GM12801 (cell line): ENCODE results near the gene FAM124A.

ENCODE experiments used
- TF ChIP-seq, protein P1 (sequence below): IDR thresholded peaks from one replicate; pipeline ENCODE4 v1.5.1; 2011; ENCODE audit warnings: control low read depth; ENCODE audit not compliant: insufficient read length; ENCODE audit errors: extremely low read depth

FAM124A gene

DNA sequence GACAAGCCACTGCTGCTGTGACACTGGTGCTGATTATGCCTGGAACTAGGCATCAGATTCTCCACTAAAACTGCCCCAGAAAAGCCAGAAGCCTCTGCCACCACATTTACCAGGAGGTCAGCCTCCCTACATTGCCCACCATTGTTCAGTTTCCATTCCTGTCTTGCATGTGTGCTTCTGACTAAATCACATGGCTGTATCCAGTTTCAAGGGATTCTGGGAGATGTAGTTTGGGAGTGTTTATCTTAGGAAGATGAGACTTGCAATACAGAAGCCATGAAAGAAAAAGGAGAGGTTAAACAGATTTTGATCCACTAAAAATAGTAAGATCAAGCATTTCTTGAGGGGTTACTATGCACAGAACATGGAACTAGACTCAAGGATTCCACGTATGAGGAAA, 76.6 kb downstream of the FAM124A start:
- TF ChIP-seq, protein P1, sequence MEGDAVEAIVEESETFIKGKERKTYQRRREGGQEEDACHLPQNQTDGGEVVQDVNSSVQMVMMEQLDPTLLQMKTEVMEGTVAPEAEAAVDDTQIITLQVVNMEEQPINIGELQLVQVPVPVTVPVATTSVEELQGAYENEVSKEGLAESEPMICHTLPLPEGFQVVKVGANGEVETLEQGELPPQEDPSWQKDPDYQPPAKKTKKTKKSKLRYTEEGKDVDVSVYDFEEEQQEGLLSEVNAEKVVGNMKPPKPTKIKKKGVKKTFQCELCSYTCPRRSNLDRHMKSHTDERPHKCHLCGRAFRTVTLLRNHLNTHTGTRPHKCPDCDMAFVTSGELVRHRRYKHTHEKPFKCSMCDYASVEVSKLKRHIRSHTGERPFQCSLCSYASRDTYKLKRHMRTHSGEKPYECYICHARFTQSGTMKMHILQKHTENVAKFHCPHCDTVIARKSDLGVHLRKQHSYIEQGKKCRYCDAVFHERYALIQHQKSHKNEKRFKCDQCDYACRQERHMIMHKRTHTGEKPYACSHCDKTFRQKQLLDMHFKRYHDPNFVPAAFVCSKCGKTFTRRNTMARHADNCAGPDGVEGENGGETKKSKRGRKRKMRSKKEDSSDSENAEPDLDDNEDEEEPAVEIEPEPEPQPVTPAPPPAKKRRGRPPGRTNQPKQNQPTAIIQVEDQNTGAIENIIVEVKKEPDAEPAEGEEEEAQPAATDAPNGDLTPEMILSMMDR: no peak

DNA sequence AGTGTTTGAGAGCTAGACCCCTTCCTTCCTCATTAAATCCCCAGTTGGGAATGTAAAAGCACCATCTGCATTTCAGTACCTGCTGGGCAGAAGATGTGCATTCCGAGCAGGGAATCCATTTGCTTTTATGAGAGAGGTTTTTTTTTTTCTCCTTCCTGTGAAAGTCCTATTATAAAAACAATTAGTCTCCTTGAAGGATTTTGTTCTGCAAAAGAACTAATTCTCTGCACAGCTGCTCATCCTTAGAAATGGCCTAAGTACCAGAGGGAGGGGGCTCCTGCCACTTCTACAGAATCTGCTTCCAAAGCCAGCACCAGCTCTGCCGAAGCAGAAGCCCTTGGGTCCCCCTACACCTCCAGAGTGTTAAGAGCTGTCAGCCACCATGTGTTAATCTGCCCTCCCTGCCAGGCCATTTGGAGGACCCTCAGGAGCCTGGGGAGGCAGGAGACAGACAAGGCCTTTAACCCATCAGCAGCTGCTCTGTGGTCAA, 80.9 kb downstream of the FAM124A start:
- TF ChIP-seq, protein P1: no peak

DNA sequence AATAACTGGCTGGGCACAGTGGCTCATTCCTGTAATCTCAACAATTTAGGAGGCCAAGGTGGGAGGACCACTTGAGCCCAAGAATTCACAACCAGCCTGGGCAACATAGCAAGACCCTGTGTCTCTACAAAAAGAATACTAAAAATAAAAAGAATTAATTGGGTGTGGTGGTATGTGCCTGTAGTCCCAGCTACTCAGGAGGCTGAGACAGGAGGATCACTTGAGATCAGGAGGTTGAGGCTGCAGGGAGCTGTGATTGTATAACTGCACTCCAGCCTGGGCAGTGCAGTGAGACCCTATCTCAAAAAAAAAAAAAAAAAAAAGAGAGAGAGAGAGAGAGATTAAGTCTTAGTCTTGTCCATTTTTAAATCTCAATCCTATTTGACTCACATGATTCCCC, 81.7 kb downstream of the FAM124A start:
- TF ChIP-seq, protein P1: no peak

DNA sequence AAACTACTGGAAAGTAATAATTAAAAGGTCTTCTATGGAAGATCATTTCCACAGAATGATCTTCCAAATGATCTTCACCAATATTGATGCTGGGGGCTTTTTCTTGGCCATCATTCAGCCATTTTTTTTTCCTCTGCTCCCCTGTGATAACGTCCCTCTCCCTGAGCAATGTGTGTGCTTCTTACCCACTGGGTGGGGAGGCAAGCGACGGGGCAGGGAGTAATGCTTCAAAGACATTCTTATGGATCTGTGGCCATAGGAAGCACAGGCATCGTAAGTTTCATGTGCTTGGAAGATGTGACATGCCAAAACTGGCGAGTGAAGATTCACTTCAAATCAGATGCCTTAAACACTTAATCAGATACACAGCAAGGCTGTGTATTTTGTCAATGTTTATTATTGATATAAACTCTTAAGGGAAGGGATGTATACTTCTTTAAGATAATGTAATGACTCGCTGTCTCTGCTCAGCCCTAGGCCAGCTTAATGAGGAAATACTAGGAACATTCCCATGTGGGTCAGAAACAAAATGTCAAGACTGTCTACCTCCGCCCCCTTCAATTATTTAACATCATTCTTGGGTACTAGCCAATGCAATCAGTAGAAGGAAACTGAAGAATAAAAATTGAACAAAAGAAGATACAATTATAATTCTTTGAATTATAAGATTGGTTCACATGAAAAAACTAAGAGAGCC, 83.2 kb downstream of the FAM124A start:
- TF ChIP-seq, protein P1: no peak

DNA sequence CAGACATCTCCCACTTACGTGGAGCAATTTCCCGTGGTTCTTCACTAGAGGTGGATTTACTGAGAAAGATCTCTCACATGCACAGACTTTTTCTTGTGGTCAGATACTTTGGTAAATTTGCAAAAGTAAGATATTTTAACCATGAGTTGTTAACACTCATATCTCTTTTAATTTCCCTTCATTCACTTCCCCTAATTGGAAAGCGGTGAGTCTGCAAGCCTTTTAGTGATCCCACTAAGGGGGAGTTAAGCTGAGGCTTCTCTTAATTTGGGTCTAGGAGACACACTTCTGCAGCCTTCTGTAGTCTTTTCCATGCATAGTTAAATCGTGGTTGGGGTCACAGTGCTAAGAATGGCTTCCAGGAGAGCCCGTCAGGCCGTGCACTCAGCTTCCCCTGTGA, 86.6 kb downstream of the FAM124A start:
- TF ChIP-seq, protein P1: no peak

DNA sequence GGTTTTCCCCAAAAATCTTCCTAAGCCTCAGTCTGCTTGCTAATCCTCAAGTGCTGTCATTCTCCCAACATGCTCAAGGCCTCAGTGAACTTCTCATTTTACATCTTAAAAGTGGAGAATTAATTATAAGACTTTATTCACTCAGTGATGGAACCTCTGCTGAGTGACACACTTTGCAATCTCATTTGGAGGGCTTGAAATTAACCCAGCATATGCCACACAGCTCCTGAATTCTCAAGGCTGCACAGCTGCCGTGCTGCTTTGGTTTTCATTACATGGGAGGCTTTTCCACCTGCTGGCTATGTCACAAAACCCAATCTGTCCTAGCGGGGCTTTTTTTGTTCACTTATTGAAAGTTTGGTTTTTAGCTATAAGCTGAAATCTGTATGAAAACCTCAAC, 89.0 kb downstream of the FAM124A start:
- TF ChIP-seq, protein P1: no peak

DNA sequence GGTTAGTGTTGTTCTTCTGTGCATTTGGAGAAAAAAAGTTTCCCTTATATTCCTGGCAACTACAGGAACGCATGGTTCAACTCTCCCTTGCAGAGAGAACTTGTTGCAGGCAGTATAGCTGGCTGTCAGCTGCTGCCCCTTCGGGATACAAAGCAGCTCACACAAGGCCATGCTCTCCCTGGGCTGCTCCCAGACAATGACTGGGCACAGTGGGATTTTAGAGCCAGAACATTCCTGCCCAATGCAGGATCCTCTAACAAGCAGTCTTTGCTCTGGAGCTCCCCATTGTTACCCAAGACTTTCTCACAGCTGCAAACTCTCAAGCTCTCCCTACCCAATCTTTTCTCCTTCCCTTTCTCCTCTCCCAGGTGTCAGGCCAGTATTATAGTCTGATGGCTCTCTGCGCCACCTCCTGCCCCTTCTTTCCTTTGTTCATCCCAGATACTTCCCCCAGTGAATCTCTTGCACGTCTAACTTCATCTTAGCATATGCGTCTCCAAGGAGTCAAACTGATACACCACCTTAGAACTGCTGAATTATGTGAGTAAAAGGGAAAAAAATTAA, 89.8 kb downstream of the FAM124A start:
- TF ChIP-seq, protein P1: no peak
